ENCODE data around the gene CRACDL. TPM values are rescaled to one million over a fixed set of nuclear protein-coding genes. Genes with fewer than 3 reads are reported as not detected.

The CRACDL gene
- total RNA-seq, 5 donors from 2014 or later (not counting 1 experiment from before 2014, with no cell fraction given), result 0.23 to 2.0 (median 1.7) TPM

DNA sequence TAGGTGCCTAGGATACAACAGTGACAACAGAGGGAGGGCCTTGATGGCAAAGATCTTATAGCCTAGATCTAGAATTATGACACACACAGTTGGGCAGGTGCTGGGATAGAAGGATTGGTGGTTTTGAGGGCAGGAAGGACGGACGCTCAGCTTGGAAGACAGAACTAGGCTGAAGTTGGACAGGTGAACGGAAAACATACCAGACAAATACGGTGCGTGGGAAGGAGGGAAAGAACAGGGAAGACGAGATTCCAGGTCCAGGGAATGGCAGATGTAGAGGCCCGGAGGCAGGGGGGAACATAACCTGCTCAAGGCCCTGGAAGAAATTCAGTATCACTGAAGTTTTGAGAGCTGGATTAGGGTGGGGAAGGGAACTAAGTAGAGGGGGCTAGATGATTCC lies 40.8 kb downstream of the CRACDL start:
- POLR2A ChIA-PET, result no interaction called here
- Histone ChIP-seq H3K9me3 (no peaks in the 10 kb centered on the region), H3K4me3 (ENCODE audit: control insufficient read depth in 1 of 2, extremely low read depth in 1 of 2, low read length in 1 of 2) (no peak overlapping the region), H3K4me1 (ENCODE audit: control insufficient read depth in 1 of 2, extremely low read depth in 1 of 2, insufficient read depth in 2 of 2, low read length in 2 of 2) (no peaks in the 10 kb centered on the region), H3K36me3 (ENCODE audit: control insufficient read depth in 2 of 2, extremely low read depth in 1 of 2, insufficient read depth in 1 of 2, low read length in 1 of 2) (no peaks in the 10 kb centered on the region), H3K27me3 (replicated peaks in 1 of 2; ENCODE audit: control insufficient read depth in 2 of 2, extremely low read depth in 1 of 2, insufficient read depth in 2 of 2, low read length in 1 of 2) (peaks cover 0 to 9% of the 10 kb centered on the region in 2 experiments), H3K27ac (ENCODE audit: low read length) (no peak overlapping the region)
- ATAC-seq (replicated peaks in 1 of 4) (no peak), DNase-seq (no peak)
- no peaks in the 10 kb centered on the region for H3K4me1 Mint-ChIP-seq
- CTCF ChIA-PET, result no interaction called here
- no peaks in the 10 kb centered on the region for H3K36me3 Mint-ChIP-seq
- H3K4me3 Mint-ChIP-seq, result no peak overlapping the region
- H3K27me3 Mint-ChIP-seq, result peaks cover under 1 to 4% of the 10 kb centered on the region in 2 donors
- H3K9me3 Mint-ChIP-seq, result peaks cover 0 to under 1% (median under 1%) of the 10 kb centered on the region in 3 donors
- 89% methylated on average over 6 of the region's 7 CpGs for WGBS (ENCODE audit: insufficient coverage)
- no peak overlapping the region for H3K27ac Mint-ChIP-seq

DNA sequence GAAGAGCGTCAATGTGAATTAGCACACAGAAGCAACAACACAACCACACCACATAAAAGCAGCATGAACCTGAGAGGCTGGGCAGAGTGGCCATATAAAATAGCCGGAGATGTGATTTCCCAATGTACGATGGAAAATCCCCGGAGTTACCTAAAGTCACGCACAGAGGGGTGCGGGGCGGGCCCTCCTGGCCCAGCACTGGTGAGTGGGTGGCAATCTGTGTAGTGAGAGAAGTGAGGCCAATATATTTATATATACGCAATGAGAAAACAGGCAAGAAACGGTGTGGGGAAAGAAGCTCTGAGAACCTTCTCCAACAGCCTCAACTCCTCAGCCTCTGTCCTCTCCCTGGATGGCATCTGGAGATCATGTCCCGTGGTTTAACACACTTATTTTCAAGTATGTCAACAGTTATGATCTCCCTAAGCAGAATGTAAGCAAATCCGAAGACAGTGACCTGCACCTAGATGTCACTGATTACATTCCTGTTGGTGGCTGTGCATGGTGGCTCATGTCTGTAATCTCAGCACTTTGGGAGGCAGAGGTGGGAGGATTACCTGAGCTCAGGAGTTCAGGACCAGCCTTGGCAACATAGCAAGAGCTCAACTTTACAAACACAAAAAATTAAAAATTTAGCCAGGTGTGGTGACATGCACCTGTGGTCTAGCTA lies 41.6 kb downstream of the CRACDL start:
- H3K4me1 Mint-ChIP-seq, result no peaks in the 10 kb centered on the region
- H3K27me3 ChIP-seq (replicated peaks in 1 of 2; ENCODE audit: control insufficient read depth in 2 of 2, extremely low read depth in 1 of 2, insufficient read depth in 2 of 2, low read length in 1 of 2), result peaks cover 0 to 9% of the 10 kb centered on the region in 2 experiments
- no peak for ATAC-seq (replicated peaks in 1 of 4)
- H3K9me3 ChIP-seq, result no peaks in the 10 kb centered on the region
- no peaks in the 10 kb centered on the region for H3K36me3 Mint-ChIP-seq
- H3K9me3 Mint-ChIP-seq, result peaks cover 0 to 6% (median 4%) of the 10 kb centered on the region in 3 donors
- no peak for DNase-seq
- H3K27ac Mint-ChIP-seq, result no peak overlapping the region
- H3K36me3 ChIP-seq (ENCODE audit: control insufficient read depth in 2 of 2, extremely low read depth in 1 of 2, insufficient read depth in 1 of 2, low read length in 1 of 2), result no peaks in the 10 kb centered on the region
- H3K27ac ChIP-seq (ENCODE audit: low read length), result no peak overlapping the region
- 90% methylated on average over 2 of the region's 11 CpGs for WGBS (ENCODE audit: insufficient coverage)
- ChIA-PET POLR2A (no interaction called here), CTCF (no interaction called here)
- no peaks in the 10 kb centered on the region for H3K4me1 ChIP-seq (ENCODE audit: control insufficient read depth in 1 of 2, extremely low read depth in 1 of 2, insufficient read depth in 2 of 2, low read length in 2 of 2)
- H3K4me3 ChIP-seq (ENCODE audit: control insufficient read depth in 1 of 2, extremely low read depth in 1 of 2, low read length in 1 of 2), result no peak overlapping the region
- peaks cover 4 to 6% of the 10 kb centered on the region in 2 donors for H3K27me3 Mint-ChIP-seq
- no peak overlapping the region for H3K4me3 Mint-ChIP-seq

DNA sequence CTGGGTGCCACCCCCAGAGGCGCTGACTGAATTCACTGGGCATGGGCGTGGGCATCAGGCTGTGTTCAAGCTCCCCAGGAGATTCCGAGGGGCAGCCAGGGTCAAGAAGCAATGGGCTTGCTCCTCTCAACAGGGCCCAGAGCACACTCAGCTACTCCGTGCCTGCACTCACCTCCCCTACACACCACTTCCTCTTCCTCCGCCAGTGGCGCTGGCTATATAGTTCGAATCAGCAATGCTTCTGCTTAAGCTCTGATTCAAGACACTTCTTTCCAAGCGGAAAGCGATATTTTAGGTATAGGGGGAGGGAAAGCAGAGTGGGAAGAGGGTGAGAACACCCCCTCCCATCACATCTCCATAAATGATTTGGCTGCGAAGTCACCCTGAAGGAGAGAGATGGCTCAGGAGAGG lies 42.1 kb downstream of the CRACDL start:
- no peak overlapping the region for H3K4me3 ChIP-seq (ENCODE audit: control insufficient read depth in 1 of 2, extremely low read depth in 1 of 2, low read length in 1 of 2)
- ChIA-PET CTCF (no interaction called here), POLR2A (no interaction called here)
- DNase-seq, result no peak
- Mint-ChIP-seq H3K4me1 (no peaks in the 10 kb centered on the region), H3K27me3 (peaks cover 4 to 6% of the 10 kb centered on the region in 2 donors), H3K9me3 (peaks cover 0 to 11% (median 4%) of the 10 kb centered on the region in 3 donors), H3K36me3 (no peaks in the 10 kb centered on the region), H3K4me3 (no peak overlapping the region), H3K27ac (no peak overlapping the region)
- ATAC-seq (replicated peaks in 1 of 4), result no peak
- no peaks in the 10 kb centered on the region for H3K36me3 ChIP-seq (ENCODE audit: control insufficient read depth in 2 of 2, extremely low read depth in 1 of 2, insufficient read depth in 1 of 2, low read length in 1 of 2)
- 62% methylated on average over 4 of the region's 10 CpGs for WGBS (ENCODE audit: insufficient coverage)
- H3K4me1 ChIP-seq (ENCODE audit: control insufficient read depth in 1 of 2, extremely low read depth in 1 of 2, insufficient read depth in 2 of 2, low read length in 2 of 2), result no peaks in the 10 kb centered on the region
- H3K27me3 ChIP-seq (replicated peaks in 1 of 2; ENCODE audit: control insufficient read depth in 2 of 2, extremely low read depth in 1 of 2, insufficient read depth in 2 of 2, low read length in 1 of 2), result peaks cover 0 to 9% of the 10 kb centered on the region in 2 experiments
- no peaks in the 10 kb centered on the region for H3K9me3 ChIP-seq
- H3K27ac ChIP-seq (ENCODE audit: low read length), result no peak overlapping the region

DNA sequence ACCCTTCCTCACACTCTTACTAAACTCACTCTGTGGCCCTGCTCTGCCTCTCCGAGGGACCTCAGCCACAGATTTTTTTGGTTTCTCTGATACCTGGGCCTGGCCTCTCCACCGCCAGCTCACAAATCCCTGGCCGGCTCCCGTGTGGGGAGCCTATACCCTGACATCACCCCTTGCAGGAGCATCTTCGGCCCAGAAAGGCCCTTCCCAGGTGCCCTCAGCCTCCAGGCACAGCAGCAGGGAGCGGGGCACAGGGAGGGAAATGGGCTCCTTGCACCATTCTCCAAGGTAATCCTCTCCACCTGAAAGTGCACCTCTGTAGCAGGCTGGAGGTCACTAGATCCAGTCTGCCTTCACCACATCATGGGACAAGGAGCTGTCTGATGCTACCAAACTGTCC lies 43.2 kb downstream of the CRACDL start:
- peaks cover 0 to 11% of the 10 kb centered on the region in 2 experiments for H3K27me3 ChIP-seq (replicated peaks in 1 of 2; ENCODE audit: control insufficient read depth in 2 of 2, extremely low read depth in 1 of 2, insufficient read depth in 2 of 2, low read length in 1 of 2)
- ChIA-PET POLR2A (no interaction called here), CTCF (no interaction called here)
- Mint-ChIP-seq H3K27me3 (peaks cover 8 to 11% of the 10 kb centered on the region in 2 donors), H3K4me3 (no peak overlapping the region), H3K9me3 (peaks cover 0 to 18% (median 8%) of the 10 kb centered on the region in 3 donors), H3K4me1 (no peaks in the 10 kb centered on the region), H3K27ac (no peak overlapping the region), H3K36me3 (no peaks in the 10 kb centered on the region)
- H3K9me3 ChIP-seq, result no peaks in the 10 kb centered on the region
- no peak for ATAC-seq (replicated peaks in 1 of 4)
- WGBS (ENCODE audit: insufficient coverage), result 75% methylated on average over 6 of the region's 6 CpGs
- no peak overlapping the region for H3K4me3 ChIP-seq (ENCODE audit: control insufficient read depth in 1 of 2, extremely low read depth in 1 of 2, low read length in 1 of 2)
- no peak overlapping the region for H3K27ac ChIP-seq (ENCODE audit: low read length)
- H3K4me1 ChIP-seq (ENCODE audit: control insufficient read depth in 1 of 2, extremely low read depth in 1 of 2, insufficient read depth in 2 of 2, low read length in 2 of 2), result no peaks in the 10 kb centered on the region
- DNase-seq, result no peak
- H3K36me3 ChIP-seq (ENCODE audit: control insufficient read depth in 2 of 2, extremely low read depth in 1 of 2, insufficient read depth in 1 of 2, low read length in 1 of 2), result no peaks in the 10 kb centered on the region

DNA sequence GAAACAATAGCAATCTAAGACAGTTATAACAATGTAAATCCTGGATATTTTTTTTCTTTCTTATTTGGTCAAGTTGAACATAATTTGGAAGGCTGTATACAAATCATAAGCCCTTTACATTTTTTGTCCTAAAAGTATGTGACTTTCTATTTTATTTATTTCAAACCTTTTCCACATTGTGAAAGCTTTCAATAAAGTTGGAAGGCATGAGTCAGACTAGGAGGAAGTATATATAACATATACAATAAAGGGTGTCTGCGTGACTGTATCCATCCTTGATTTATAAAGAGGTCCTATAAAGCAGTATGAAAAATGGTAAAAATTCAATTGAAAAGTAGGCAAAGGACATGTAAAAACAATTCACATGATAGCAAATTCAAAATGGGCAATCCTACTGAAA lies 44.4 kb downstream of the CRACDL start:
- CTCF ChIA-PET, result no interaction called here
- ATAC-seq (replicated peaks in 1 of 4), result no peak
- WGBS (ENCODE audit: insufficient coverage), result no CpG with 5 or more reads among the region's 1 CpG

DNA sequence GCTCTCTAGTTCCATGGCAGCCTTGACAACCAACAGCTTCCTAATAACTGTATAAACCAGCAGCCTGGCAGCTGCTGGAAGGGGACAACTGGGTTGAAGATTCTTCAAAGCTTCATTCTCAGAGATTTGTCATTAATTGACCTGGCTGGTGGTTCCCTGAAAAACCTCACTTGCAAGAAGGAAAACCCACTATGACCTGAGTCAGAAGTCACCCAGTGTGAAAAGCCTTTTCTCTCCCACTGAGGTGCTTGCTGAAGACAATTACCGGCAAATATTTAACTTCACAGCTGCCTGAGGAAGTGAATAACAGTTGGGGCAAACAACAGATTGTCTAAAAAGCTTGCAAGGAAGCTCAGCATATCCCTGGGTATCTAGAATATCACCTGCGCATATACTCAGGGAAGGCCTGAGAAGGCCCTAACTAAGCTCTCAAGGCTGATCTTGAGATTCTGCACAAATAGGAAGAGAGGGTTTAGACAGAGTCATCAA lies 49.9 kb downstream of the CRACDL start:
- ChIA-PET CTCF (no interaction called here), POLR2A (no interaction called here)
- no peak overlapping the region for H3K4me3 ChIP-seq (ENCODE audit: control insufficient read depth in 1 of 2, extremely low read depth in 1 of 2, low read length in 1 of 2)
- H3K4me1 ChIP-seq (ENCODE audit: control insufficient read depth in 1 of 2, extremely low read depth in 1 of 2, insufficient read depth in 2 of 2, low read length in 2 of 2), result no peaks in the 10 kb centered on the region
- no peaks in the 10 kb centered on the region for H3K36me3 ChIP-seq (ENCODE audit: control insufficient read depth in 2 of 2, extremely low read depth in 1 of 2, insufficient read depth in 1 of 2, low read length in 1 of 2)
- Mint-ChIP-seq H3K27me3 (peaks cover 18 to 21% of the 10 kb centered on the region in 2 donors), H3K9me3 (peaks cover 14 to 47% (median 24%) of the 10 kb centered on the region in 3 donors), H3K27ac (no peak overlapping the region), H3K36me3 (peaks cover 4% of the 10 kb centered on the region), H3K4me3 (no peak overlapping the region), H3K4me1 (no peaks in the 10 kb centered on the region)
- H3K9me3 ChIP-seq, result peaks cover 3% of the 10 kb centered on the region
- DNase-seq (no peak), ATAC-seq (replicated peaks in 1 of 4) (no peak)
- H3K27me3 ChIP-seq (replicated peaks in 1 of 2; ENCODE audit: control insufficient read depth in 2 of 2, extremely low read depth in 1 of 2, insufficient read depth in 2 of 2, low read length in 1 of 2), result peaks cover 0 to 22% of the 10 kb centered on the region in 2 experiments
- H3K27ac ChIP-seq (ENCODE audit: low read length), result no peak overlapping the region
- WGBS (ENCODE audit: insufficient coverage), result 100% methylated on average over 1 of the region's 2 CpGs

More for the DNA sequence above, 44.4 kb downstream of the CRACDL start:
- no peaks in the 10 kb centered on the region for H3K4me1 ChIP-seq (ENCODE audit: control insufficient read depth in 1 of 2, extremely low read depth in 1 of 2, insufficient read depth in 2 of 2, low read length in 2 of 2)
- peaks cover 0 to 11% of the 10 kb centered on the region in 2 experiments for H3K27me3 ChIP-seq (replicated peaks in 1 of 2; ENCODE audit: control insufficient read depth in 2 of 2, extremely low read depth in 1 of 2, insufficient read depth in 2 of 2, low read length in 1 of 2)
- no peaks in the 10 kb centered on the region for H3K36me3 ChIP-seq (ENCODE audit: control insufficient read depth in 2 of 2, extremely low read depth in 1 of 2, insufficient read depth in 1 of 2, low read length in 1 of 2)
- POLR2A ChIA-PET, result no interaction called here
- no peak overlapping the region for H3K4me3 ChIP-seq (ENCODE audit: control insufficient read depth in 1 of 2, extremely low read depth in 1 of 2, low read length in 1 of 2)
- Mint-ChIP-seq H3K27ac (no peak overlapping the region), H3K4me1 (no peaks in the 10 kb centered on the region), H3K9me3 (peaks cover 0 to 30% (median 13%) of the 10 kb centered on the region in 3 donors), H3K27me3 (peaks cover 13 to 14% of the 10 kb centered on the region in 2 donors), H3K4me3 (no peak overlapping the region), H3K36me3 (peaks cover under 1% of the 10 kb centered on the region)
- no peaks in the 10 kb centered on the region for H3K9me3 ChIP-seq
- no peak for DNase-seq
- H3K27ac ChIP-seq (ENCODE audit: low read length), result no peak overlapping the region

Measured in T-cell (primary cell).